ENCODE data around the gene AMER3. TPM values are rescaled to one million over a fixed set of nuclear protein-coding genes. Genes with fewer than 3 reads are reported as not detected.

The AMER3 gene
- total RNA-seq, 1 experiment from 2014 or later: not detected

DNA sequence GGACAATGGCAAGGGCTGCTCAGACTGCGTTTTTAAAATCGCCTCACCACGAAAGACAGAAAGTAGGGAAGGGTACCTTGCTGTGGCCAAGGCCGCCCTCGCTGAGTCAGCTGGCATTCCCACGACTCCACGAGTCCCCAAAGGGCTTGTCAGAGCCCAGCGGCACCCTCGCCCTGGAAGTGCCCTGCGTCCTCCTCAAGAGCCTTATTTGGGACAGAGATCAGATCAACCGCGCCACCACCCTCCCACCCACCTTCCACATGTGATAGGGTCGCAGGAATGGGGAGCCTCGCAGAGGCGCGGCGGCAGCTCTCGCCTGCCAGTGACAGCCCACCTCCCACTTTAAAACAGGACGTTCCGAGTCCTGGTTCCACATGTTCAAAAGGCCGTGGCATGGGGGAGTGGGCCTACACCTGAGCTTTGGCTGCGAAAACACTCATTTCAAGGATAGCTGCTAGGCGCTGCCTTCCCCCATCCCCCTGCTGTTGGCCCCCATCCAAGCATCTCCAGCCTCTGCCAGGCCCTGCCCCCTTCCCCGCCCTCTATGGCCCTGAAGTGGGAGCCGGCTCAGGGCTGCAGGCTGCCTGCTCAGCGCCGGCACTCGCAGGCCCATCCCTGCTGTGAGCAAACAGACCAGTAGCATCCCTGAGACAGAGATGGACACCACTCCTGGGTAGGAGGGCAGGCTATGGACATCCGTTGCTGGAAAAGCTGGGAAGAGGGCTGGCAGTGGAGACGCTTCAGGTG lies 43.3 kb downstream of the AMER3 start:
- ChIA-PET POLR2A (interaction anchor here (0.6 to 2.6 kb wide), 6 partner anchors 9 to 923 kb away, joined by 3 to 11 read pairs (median 4); no protein-coding TSS in a partner anchor), CTCF (interaction anchor here (0.5 to 8.0 kb wide), 35 partner anchors 9 to 306 kb away, joined by 3 to 259 read pairs (median 5); partner anchors contain the start of genes ARHGEF4 and PLEKHB2)
- no peak overlapping the region for H3K27ac Mint-ChIP-seq (ENCODE audit: low read depth, unreplicated experiment)
- peak overlapping the region; percentile 67 for H3K4me3 Mint-ChIP-seq (ENCODE audit: unreplicated experiment)
- H3K9me3 Mint-ChIP-seq (ENCODE audit: unreplicated experiment): no peaks in the 10 kb centered on the region
- peak; percentile 47 for DNase-seq (ENCODE audit: unreplicated experiment)
- no TSS peak for BruUV-seq (replicated peaks)
- H3K4me1 Mint-ChIP-seq (ENCODE audit: insufficient read depth, unreplicated experiment): peaks cover 4% of the 10 kb centered on the region
- no peaks in the 10 kb centered on the region for H3K27me3 Mint-ChIP-seq (ENCODE audit: insufficient read depth, unreplicated experiment)
- no peaks in the 10 kb centered on the region for H3K36me3 Mint-ChIP-seq (ENCODE audit: insufficient read depth, unreplicated experiment)
- intact Hi-C loops (cut with micrococcal nuclease): loop anchor here (1.0 to 5.0 kb wide), 4 partner anchors 38 to 294 kb away; partner anchors contain the start of genes ARHGEF4 and FAM168B
- TF ChIP-seq, protein P1, sequence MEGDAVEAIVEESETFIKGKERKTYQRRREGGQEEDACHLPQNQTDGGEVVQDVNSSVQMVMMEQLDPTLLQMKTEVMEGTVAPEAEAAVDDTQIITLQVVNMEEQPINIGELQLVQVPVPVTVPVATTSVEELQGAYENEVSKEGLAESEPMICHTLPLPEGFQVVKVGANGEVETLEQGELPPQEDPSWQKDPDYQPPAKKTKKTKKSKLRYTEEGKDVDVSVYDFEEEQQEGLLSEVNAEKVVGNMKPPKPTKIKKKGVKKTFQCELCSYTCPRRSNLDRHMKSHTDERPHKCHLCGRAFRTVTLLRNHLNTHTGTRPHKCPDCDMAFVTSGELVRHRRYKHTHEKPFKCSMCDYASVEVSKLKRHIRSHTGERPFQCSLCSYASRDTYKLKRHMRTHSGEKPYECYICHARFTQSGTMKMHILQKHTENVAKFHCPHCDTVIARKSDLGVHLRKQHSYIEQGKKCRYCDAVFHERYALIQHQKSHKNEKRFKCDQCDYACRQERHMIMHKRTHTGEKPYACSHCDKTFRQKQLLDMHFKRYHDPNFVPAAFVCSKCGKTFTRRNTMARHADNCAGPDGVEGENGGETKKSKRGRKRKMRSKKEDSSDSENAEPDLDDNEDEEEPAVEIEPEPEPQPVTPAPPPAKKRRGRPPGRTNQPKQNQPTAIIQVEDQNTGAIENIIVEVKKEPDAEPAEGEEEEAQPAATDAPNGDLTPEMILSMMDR (IDR thresholded peaks at IDR 0.05; ENCODE audit: unreplicated experiment): no peak

DNA sequence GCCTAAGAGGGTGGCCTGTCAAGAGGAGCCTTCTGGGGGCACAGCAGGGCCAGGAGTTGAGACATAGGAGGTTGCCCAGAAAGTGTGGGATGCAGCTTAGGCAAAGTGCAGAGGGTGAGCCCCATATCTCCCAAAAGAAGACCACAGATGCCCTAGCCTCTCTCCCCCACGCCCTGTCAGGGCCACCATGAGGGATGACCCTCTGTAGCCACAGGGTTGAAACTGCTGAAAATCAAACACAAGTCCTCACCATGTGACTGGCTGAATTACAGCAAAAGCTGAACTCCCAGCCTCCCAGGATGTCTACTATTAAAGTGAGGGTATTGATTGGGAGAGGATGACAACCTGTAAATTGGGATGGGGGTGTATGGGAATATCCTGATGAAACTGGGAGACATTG lies 44.0 kb downstream of the AMER3 start:
- no peak for DNase-seq (ENCODE audit: unreplicated experiment)
- H3K4me1 Mint-ChIP-seq (ENCODE audit: insufficient read depth, unreplicated experiment): peaks cover 4% of the 10 kb centered on the region
- H3K27me3 Mint-ChIP-seq (ENCODE audit: insufficient read depth, unreplicated experiment): no peaks in the 10 kb centered on the region
- TF ChIP-seq, protein P1 (IDR thresholded peaks at IDR 0.05; ENCODE audit: unreplicated experiment): no peak
- intact Hi-C loops (cut with micrococcal nuclease): loop anchor here (5.0 kb wide), 1 partner anchor 293 kb away; the partner anchor contains the start of gene FAM168B
- no peak overlapping the region for H3K27ac Mint-ChIP-seq (ENCODE audit: low read depth, unreplicated experiment)
- ChIA-PET POLR2A (interaction anchor here (1.6 kb wide), 1 partner anchor 8 kb away, joined by 5 read pairs; no protein-coding TSS in a partner anchor), CTCF (interaction anchor here (0.6 to 8.0 kb wide), 19 partner anchors 8 to 306 kb away, joined by 3 to 259 read pairs (median 7); partner anchors contain the start of genes ARHGEF4 and PLEKHB2)
- H3K36me3 Mint-ChIP-seq (ENCODE audit: insufficient read depth, unreplicated experiment): no peaks in the 10 kb centered on the region
- no peak overlapping the region for H3K4me3 Mint-ChIP-seq (ENCODE audit: unreplicated experiment)
- no TSS peak for BruUV-seq (replicated peaks)
- no peaks in the 10 kb centered on the region for H3K9me3 Mint-ChIP-seq (ENCODE audit: unreplicated experiment)

DNA sequence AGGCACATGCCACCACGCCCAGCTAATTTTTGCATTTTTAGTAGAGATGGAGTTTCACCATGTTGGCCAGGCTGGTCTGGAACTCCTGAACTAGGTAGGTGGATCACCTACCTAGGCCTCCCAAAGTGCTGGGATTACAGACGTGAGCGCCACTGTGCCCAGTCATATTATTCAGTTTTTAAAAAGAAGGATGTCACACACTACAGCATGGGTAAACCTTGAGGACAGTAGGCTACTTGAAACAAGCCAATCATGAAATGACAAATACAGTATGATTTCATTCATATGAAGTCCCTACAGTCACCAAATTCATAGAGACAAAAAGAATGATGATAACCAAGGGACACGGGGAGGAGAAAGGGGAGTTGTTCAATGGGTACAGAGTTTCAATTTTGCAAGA lies 50.3 kb downstream of the AMER3 start:
- TF ChIP-seq, protein P1 (IDR thresholded peaks at IDR 0.05; ENCODE audit: unreplicated experiment): no peak
- Mint-ChIP-seq H3K9me3 (ENCODE audit: unreplicated experiment) (no peaks in the 10 kb centered on the region), H3K27ac (ENCODE audit: low read depth, unreplicated experiment) (no peak overlapping the region), H3K36me3 (ENCODE audit: insufficient read depth, unreplicated experiment) (no peaks in the 10 kb centered on the region), H3K4me1 (ENCODE audit: insufficient read depth, unreplicated experiment) (peaks cover 38% of the 10 kb centered on the region), H3K4me3 (ENCODE audit: unreplicated experiment) (no peak overlapping the region), H3K27me3 (ENCODE audit: insufficient read depth, unreplicated experiment) (no peaks in the 10 kb centered on the region)
- CTCF ChIA-PET: interaction anchor here (0.6 kb wide), 1 partner anchor 627 kb away, joined by 3 read pairs; no protein-coding TSS in a partner anchor
- POLR2A ChIA-PET: no interaction called here
- BruUV-seq (replicated peaks): no TSS peak
- no peak for DNase-seq (ENCODE audit: unreplicated experiment)
- intact Hi-C loops (cut with micrococcal nuclease): no loop called here

DNA sequence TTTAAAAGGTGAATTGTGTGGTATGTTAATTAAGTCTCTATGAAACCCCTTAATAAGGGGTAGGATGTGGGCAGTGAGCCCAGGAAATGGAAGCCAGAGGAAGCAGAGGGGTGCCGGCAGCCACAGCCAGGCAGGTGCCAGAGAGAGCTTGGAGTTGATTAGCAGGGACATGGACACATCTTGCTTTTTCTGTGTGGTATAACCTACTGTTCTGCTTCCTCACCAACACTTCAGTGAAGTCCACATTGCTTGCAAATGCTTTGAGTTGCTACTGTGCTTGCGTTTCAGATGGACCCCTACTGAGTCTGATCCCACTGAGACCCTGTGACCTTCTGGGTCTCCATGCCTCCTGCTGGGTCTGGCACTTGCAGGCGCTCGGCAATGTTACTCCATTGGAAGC lies 51.0 kb downstream of the AMER3 start:
- CTCF ChIA-PET: interaction anchor here (0.6 to 2.2 kb wide), 8 partner anchors 9 to 267 kb away, joined by 3 to 11 read pairs (median 5); no protein-coding TSS in a partner anchor
- Mint-ChIP-seq H3K9me3 (ENCODE audit: unreplicated experiment) (no peaks in the 10 kb centered on the region), H3K4me1 (ENCODE audit: insufficient read depth, unreplicated experiment) (peaks cover 39% of the 10 kb centered on the region), H3K36me3 (ENCODE audit: insufficient read depth, unreplicated experiment) (no peaks in the 10 kb centered on the region), H3K27me3 (ENCODE audit: insufficient read depth, unreplicated experiment) (no peaks in the 10 kb centered on the region), H3K4me3 (ENCODE audit: unreplicated experiment) (no peak overlapping the region), H3K27ac (ENCODE audit: low read depth, unreplicated experiment) (peak overlapping the region; percentile 96)
- POLR2A ChIA-PET: interaction anchor here (0.6 to 4.1 kb wide), 9 partner anchors 9 to 75 kb away, joined by 3 to 95 read pairs (median 17); partner anchors contain the start of gene ARHGEF4
- intact Hi-C loops (cut with micrococcal nuclease): no loop called here
- TF ChIP-seq, protein P1 (IDR thresholded peaks at IDR 0.05; ENCODE audit: unreplicated experiment): no peak
- DNase-seq (ENCODE audit: unreplicated experiment): no peak
- BruUV-seq (replicated peaks): no TSS peak

Data from MCF 10A (cell line).